Measurements from ENCODE around the gene SCAMP5.

SCAMP5 gene

GRCh38 chr15:75023181-75023871 is 28.0 kb downstream of the SCAMP5 start, which contains the start of gene PPCDC:
Gene PPCDC, plus strand, starts transcription at chr15:75023590. Its CDS starts 4,729 bp downstream, at chr15:75028319.
- DNase-seq = peak; percentile 76 to 96 (median 87)

GRCh38 chr15:75023872-75024636 is 28.7 kb downstream of the SCAMP5 start:
- peak in 1 of 5 experiments; percentile 35 for DNase-seq

DNA sequence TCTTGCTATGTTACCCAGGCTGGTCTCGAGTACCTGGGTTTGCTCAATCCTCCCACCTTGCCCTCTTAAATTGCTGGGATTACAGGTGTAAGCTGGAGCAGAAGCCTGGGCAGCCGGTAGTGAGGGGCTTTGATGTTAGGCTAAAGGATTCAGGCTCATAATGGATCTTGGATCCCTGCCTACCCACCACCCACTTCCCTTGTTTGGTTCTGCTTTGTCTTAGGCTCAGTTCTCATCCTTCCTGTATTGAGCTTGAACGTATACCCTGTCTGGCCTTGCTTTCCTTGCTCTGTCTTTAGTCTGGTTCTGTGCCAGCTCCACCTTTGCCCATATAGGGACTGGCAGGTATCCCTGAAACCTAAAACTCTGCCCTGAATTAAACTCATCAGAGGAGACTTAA is 29.7 kb downstream of the SCAMP5 start:
- no peak for DNase-seq

- no peak for DNase-seq
These were observed 30.3 kb downstream of the SCAMP5 start for GRCh38 chr15:75025548-75026260.

DNA sequence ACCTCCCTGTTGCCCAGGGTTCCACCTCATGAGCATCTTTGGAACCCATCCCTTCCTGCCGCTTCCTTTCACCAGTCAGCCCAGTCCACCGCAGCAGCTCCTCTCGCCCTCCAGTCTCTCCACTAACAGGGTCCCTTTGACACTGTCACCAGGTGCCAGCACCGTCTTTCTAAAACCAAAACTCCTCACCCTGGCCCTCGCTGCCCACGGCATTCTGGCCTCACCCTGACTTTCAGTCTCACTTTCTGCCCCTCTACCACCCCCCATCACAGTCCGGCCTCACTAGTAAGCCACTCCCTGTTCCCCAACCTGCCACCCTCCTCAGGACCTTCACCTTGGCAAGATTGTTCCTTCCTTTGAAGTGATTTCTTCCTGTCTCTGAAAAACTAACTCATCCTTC is 32.2 kb downstream of the SCAMP5 start:
- DNase-seq = no peak

- no peak for DNase-seq
These were observed 33.6 kb downstream of the SCAMP5 start for GRCh38 chr15:75028991-75029377.

- DNase-seq = peak; percentile 65 to 86 (median 80)
These were observed 34.1 kb downstream of the SCAMP5 start for GRCh38 chr15:75029378-75030022.

DNA sequence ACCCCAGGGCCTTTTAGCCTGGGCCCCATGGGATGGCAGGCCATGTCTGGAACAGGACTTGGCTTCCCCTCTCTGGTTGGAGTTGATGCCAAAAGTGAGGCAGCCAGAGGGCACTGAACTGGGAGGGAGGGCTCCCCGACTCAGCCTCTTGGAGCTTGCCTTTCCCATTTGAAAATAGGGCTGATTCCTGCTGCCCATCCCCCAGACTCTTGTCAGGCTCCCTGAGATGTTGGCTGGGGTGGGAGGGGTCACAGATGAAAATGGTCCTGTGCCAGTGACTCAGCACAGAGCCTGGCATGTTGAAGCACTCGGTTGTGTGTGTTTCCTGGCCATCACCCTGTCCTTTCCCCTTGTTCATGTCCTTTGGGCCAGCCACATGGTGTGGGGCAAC is 34.7 kb downstream of the SCAMP5 start:
- no peak for DNase-seq

- DNase-seq = no peak
These were observed 35.1 kb downstream of the SCAMP5 start for GRCh38 chr15:75030424-75030823.

GRCh38 chr15:75031848-75032247 is 36.5 kb downstream of the SCAMP5 start:
- DNase-seq = no peak

DNA sequence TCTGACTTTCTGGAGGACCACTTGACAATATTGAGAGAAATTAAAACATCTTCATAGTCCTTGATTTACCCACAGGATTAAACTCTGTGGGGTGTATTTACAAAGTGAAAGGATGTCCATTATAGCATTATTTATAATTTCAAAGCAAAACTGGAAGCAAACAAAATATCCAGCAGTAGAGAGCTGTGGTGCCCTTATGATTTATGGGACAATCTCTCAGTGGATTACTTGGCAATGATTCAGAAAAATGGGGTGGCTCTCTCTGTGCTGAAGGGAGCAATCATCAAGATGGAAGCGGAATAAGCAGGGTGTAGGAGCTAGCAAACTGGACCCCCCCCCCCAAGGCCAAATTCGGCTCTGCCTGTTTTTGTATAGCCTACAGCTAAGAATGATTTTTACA is 37.0 kb downstream of the SCAMP5 start:
- no peak for DNase-seq

GRCh38 chr15:75033809-75034208 is 38.4 kb downstream of the SCAMP5 start:
- no peak for DNase-seq

DNA sequence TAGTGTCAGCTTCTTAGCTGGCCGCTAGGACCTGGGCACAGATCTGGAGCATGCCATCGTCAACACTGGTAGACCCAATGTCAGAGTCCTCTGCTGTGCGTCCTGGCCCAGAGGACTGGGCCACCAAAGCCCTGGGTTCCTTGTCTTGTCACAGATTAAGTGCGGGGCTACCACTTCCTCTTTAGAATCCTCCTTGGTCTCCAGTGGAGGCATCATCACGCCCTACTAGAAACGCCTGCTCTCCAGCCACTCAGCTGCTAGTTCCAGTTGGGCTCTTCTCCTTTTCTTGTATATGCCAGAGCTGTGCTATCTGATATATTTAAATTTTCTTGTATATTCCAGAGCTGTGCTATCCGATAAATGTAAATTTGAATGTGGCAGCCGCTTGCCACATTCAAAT is 39.3 kb downstream of the SCAMP5 start:
- no peak for DNase-seq

DNA sequence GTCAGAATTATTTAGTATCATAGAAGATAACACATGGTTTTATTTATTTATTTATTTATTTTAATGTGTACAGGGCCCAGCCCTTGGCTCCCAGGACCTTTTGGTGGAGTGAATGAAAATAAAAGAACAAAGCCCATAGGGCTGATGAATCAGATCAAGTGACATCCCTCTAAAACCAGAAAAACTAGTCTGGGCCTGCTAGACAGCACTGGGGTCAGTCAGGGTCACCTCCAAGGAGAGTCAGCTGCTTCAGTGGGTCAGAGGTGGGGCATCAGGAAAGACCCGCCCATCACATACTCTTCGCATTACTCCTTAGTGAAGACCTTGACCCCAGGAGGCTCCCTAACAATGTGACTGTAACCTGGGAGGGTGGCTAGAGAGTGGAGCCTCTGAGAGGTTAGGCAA is 40.9 kb downstream of the SCAMP5 start:
- no peak for DNase-seq

- peak in 1 of 5 experiments; percentile 57 for DNase-seq
These were observed 42.3 kb downstream of the SCAMP5 start for GRCh38 chr15:75037685-75038084.

GRCh38 chr15:75038231-75038630 is 42.9 kb downstream of the SCAMP5 start:
- DNase-seq = no peak

- peak in 3 of 5 experiments; percentile 26 to 95 (median 64) for DNase-seq
These were observed 47.6 kb downstream of the SCAMP5 start for GRCh38 chr15:75042730-75043508.

DNA sequence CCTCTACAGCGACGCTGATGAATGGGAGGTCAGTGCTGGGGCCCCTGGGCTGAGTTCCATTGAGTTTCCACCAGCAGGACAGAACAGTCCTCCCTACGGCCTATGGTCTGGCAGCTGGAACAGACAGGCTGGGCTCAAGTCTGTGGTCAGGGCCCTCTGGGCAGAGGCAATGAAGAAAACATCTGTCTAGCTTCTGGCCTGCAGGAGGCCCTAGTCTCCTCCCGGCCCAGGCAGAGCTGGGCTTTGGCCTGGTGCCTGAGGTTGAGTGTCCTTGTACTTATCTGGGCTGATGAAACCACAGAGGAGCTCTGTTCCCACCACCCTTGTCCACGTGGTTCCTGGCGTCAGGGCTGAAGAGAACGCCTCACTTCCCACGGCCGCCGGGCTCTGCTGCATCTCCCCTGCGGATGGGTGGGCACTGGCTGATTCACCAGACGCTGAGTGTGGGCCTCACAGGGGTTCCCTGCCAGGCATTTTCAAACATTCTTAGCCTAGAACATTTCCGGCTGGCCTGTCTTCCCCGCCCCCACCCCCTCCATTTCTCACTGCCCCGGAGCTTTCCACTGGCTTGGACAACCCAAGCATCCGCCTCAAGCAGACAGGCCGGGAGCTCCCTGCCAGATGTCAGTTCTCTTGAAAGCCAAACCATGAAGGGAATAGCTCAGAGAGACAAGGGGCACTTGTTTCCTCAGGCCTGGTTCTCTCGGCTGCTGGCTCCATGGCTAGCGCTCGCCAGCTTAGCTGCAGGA is 48.3 kb downstream of the SCAMP5 start:
- DNase-seq = no peak

DNA sequence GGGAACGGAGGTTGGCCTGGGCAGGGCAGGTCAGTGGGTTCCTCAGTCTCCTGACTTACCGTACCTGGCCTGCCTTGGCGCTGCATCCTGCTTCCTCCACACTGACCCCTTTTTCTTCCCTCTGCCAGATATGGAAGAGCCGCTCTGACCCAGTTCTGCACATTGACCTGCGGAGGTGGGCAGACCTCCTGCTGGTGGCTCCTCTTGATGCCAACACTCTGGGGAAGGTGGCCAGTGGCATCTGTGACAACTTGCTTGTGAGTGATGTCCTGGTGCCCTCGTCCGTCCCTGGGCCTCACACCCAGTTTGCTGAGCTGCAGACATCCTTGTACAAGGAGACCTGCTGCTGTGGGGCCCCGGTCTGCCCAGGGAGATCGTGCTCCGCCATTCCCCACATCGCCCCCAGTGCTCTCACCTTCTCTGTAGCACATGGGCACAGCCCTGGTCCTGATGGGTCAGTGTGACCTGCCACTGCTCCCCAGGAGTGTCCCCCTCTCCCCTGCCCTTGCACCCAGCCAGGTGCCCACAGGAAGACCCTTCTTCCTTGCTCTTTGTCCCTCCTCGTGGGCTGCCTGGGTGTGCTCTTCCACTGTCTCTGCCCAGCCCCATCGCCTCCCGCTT is 49.0 kb downstream of the SCAMP5 start:
- DNase-seq = no peak

DNA sequence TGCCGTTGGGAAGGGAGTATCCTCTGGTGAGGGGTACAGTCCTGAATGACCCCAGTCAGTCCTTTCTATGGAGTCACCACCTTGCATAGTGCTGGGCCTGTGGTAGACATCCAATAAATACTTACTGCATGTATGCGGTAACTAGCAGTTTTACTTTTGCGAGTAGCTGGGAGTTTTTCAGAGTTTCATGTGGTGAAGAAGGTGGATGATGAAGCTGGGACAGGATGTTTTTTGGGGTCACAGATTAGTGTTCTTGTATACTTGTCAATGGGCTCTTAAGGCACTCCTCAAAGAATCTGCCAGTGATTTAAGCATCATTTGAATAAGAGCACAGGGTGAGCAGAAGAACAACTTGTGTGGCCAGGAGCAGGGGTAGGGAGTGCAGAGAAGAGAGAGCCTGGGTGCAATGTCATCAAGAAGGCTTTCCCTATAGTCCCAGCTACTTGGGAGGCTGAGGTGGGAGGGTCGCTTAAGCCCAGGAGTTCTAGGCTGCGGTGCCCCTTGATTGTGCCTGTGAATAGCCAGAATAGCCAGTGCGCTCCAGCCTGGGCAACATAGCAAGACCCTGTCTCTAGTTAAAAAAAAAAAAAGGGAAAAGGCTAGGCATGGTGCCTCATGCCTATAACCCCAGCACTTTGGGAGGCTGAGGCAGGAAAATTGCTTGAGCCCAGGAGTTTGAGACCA is 50.1 kb downstream of the SCAMP5 start:
- DNase-seq = peak in 2 of 5 experiments; percentile 24 to 74
